Measurements from ENCODE around the gene GPI. TPM values are rescaled to one million over a fixed set of nuclear protein-coding genes. Genes with fewer than 3 reads are reported as not detected.
A peak's percentile ranks its signal among the peaks of the same experiment; 100 is the strongest.

The GPI gene
- total and polyA plus RNA-seq, 2 of the 13 experiments (the other 11 are each of a cell fraction or from before 2014, with no cell fraction given), result 147 to 167 TPM

- ATAC-seq (no peak), DNase-seq (ENCODE audit: low spot score) (no peak), FAIRE-seq (no peak)
- TF ChIP-seq FOSL2 (CRISPR knock-in tag; IDR thresholded peaks at IDR 0.05) (peak; percentile 51; the same call in 1 of the 2 replicates), SETDB1 (CRISPR knock-in tag; IDR thresholded peaks at IDR 0.05; ENCODE audit: borderline replicate concordance) (no peak)
- Histone ChIP-seq H3K4me1 (ENCODE audit: insufficient read depth, low read length) (peaks cover 13% of the 10 kb centered on the region), H2AFZ (ENCODE audit: low read length) (no peak overlapping the region), H3K4me3 (replicated peaks in 1 of 3; ENCODE audit: insufficient read depth in 1 of 3, low read depth in 2 of 3, low read length in 3 of 3) (no peak overlapping the region), H3K36me3 (replicated peaks in 1 of 2; ENCODE audit: control insufficient read depth in 1 of 2, insufficient read depth in 2 of 2, low read length in 2 of 2) (peaks cover 4 to 14% of the 10 kb centered on the region in 2 experiments; a peak in 4 of 5 replicates), H3K4me2 (ENCODE audit: low read depth, low read length) (no peak overlapping the region), H3K9ac (ENCODE audit: insufficient read depth, low read depth, low read length) (no peak overlapping the region), H4K20me1 (ENCODE audit: insufficient read depth, low read length) (0 out of 2 replicates have a peak, but pooled peaks cover 6% of the 10 kb centered on the region), H3K9me3 (ENCODE audit: low read length) (no peaks in the 10 kb centered on the region), H3K27ac (ENCODE audit: extremely low read length, insufficient read depth, low read length) (no peak overlapping the region), H3K27me3 (ENCODE audit: control insufficient read depth in 1 of 2, insufficient read depth in 2 of 2, low read length in 2 of 2) (no peaks in the 10 kb centered on the region), H3K79me2 (ENCODE audit: insufficient read depth, low read length) (peaks cover 4% of the 10 kb centered on the region)
- POLR2A ChIA-PET, result interaction anchor here (1.2 kb wide), 1 partner anchor 11 kb away, joined by 3 read pairs; no protein-coding TSS in a partner anchor
- WGBS (ENCODE audit: low lambda C conversion rate), result 100% methylated on average over 5 of the region's 5 CpGs
- CTCF ChIA-PET (ENCODE audit: low intra/inter-chr PET ratio, low total read pairs), result no interaction called here
- intact Hi-C loops (cut with micrococcal nuclease; ENCODE audit: unreplicated experiment) (no loop called here), in situ Hi-C loops (cut with HindIII; ENCODE audit: extremely low pct_ligation_motif_present, low pct_unique_long_range_greater_than_20kb) (no loop called here)
- BruUV-seq (replicated peaks), result no TSS peak
Measured at GRCh38 chr19:34316741-34317301, 48.2 kb upstream of the GPI start.

- CTCF ChIA-PET (ENCODE audit: low intra/inter-chr PET ratio, low total read pairs), result no interaction called here
- H3K9me3 ChIP-seq (ENCODE audit: low read length), result no peaks in the 10 kb centered on the region
- POLR2A ChIA-PET, result no interaction called here
- FAIRE-seq, result no peak
- intact Hi-C loops (cut with micrococcal nuclease; ENCODE audit: unreplicated experiment), result no loop called here
- H3K4me2 ChIP-seq (ENCODE audit: low read depth, low read length), result no peak overlapping the region
- H2AFZ ChIP-seq (ENCODE audit: low read length), result no peak overlapping the region
- H4K20me1 ChIP-seq (ENCODE audit: insufficient read depth, low read length), result 0 out of 2 replicates have a peak, but pooled peaks cover 6% of the 10 kb centered on the region
- peaks cover 4 to 19% of the 10 kb centered on the region in 2 experiments; a peak in 4 of 5 replicates for H3K36me3 ChIP-seq (replicated peaks in 1 of 2; ENCODE audit: control insufficient read depth in 1 of 2, insufficient read depth in 2 of 2, low read length in 2 of 2)
- H3K79me2 ChIP-seq (ENCODE audit: insufficient read depth, low read length), result peaks cover 4% of the 10 kb centered on the region
- 98% methylated on average over 3 of the region's 6 CpGs for WGBS (ENCODE audit: low lambda C conversion rate)
- peaks cover 13% of the 10 kb centered on the region for H3K4me1 ChIP-seq (ENCODE audit: insufficient read depth, low read length)
- BruUV-seq (replicated peaks), result no TSS peak
- H3K27me3 ChIP-seq (ENCODE audit: control insufficient read depth in 1 of 2, insufficient read depth in 2 of 2, low read length in 2 of 2), result no peaks in the 10 kb centered on the region
- TF ChIP-seq ZBTB33 (CRISPR knock-in tag; IDR thresholded peaks at IDR 0.05) (peak; percentile 41; the same call in 1 of the 2 replicates), ATF7 (IDR thresholded peaks at IDR 0.05) (0 out of 2 replicates have a peak, but pooled peaks have one; percentile 30), ATF7 (CRISPR knock-in tag; IDR thresholded peaks at IDR 0.05) (no peak), ZNF839 (CRISPR knock-in tag; IDR thresholded peaks at IDR 0.05; ENCODE audit: borderline replicate concordance) (no peak), ZNF33A (CRISPR knock-in tag; IDR thresholded peaks at IDR 0.05; ENCODE audit: borderline replicate concordance) (no peak)
- in situ Hi-C loops (cut with HindIII; ENCODE audit: extremely low pct_ligation_motif_present, low pct_unique_long_range_greater_than_20kb), result no loop called here
- ATAC-seq, result no peak
- no peak overlapping the region for H3K4me3 ChIP-seq (replicated peaks in 1 of 3; ENCODE audit: insufficient read depth in 1 of 3, low read depth in 2 of 3, low read length in 3 of 3)
- H3K27ac ChIP-seq (ENCODE audit: extremely low read length, insufficient read depth, low read length), result no peak overlapping the region
- no peak overlapping the region for H3K9ac ChIP-seq (ENCODE audit: insufficient read depth, low read depth, low read length)
- DNase-seq (ENCODE audit: low spot score), result no peak
Measured at GRCh38 chr19:34317311-34317927, 47.6 kb upstream of the GPI start.
